ENCODE measurements around the gene AK8.
A peak's percentile ranks its signal among the peaks of the same experiment; 100 is the strongest.

AK8 gene

GRCh38 chr9:132710333-132710732 is 167.8 kb downstream of the AK8 start:
- DNase-seq, result no peak

DNA sequence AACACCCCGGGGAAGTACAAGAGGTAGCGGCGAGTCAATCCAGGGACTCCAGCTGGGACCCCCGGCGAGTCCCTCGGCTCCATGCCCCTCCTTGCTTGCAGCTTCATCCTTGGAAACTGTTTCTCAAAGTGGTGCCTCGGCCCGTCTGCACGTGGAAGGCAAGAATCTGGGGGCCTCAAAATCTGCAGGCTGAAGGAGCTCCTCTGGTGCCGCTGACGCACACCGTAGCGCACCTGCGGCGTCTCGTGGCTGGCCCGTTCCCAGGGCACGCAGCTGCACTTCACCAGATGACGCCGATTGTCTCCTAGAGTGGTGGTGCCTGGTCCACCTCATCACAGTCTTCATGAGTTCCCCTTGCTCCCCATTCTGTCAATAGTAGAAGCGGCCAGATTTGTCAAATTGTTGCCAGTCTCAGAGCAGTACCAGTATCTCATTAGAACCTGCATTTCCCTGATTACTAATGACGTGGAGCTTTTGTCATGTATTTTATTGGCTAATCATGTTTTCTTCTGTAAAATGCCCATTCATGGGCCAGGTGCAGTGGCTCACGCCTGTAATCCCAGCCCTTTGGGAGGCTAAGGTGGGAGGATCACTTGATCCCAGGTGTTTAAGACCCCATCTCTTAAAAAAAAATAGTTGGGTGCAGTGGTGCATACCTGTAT is 169.2 kb downstream of the AK8 start:
- no peak for DNase-seq

DNA sequence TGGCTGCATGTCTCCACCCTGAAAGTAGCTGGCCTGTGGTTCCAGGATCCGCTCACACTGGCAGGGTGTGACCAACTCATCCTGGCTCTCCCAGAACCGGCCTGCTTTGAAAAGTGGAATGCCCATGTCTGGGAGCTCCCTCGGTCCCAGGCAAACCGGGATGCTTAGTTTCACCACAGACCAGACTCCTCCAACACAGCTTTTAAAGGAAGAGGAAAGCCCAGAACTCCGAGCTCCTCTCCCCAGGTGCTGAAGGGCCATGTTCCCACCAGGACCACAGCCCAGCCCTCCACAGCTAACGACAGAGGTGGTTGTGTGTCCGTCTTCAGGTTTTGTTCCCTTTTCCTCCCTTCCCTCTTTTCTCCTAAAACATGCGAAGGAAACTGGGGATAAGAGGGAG is 169.8 kb downstream of the AK8 start:
- DNase-seq, result no peak

DNA sequence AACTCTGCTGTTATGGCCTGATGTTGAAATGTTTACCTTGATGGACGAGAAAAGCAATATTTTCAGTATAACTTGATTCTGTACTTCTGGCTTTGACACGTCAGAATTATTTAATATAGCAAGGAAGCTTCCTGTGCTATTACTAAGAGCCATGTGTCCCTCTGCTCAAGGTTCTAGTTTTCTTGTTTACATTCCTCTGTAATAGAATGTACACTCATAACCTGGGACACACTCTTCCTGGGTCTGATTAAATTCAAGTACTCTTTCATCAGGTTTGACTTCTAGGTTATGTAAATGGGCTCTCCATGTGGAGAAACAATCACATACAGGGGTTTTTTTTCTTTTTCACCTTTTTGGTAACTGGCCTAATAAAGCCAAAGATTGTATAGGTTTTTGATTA is 174.7 kb downstream of the AK8 start:
- DNase-seq, result no peak

DNA sequence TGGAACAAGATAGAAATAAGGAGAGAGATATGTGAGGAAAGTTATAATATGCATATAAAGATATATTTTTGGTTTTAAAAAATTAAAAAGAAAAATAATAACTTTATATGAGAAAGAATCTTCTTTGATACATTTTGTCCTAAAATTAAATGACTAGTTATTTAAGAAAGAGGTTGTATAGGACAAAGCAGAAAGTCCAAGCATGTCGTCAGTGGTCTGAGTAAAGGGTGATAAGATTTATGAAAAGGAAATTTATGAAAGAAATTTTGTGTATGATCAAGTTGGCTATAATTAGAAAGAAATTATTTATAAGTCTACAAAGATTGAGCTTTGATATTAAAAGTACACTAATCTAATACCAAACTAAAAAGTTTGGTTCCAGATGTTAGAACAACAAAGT is 175.8 kb downstream of the AK8 start:
- no peak for DNase-seq

DNA sequence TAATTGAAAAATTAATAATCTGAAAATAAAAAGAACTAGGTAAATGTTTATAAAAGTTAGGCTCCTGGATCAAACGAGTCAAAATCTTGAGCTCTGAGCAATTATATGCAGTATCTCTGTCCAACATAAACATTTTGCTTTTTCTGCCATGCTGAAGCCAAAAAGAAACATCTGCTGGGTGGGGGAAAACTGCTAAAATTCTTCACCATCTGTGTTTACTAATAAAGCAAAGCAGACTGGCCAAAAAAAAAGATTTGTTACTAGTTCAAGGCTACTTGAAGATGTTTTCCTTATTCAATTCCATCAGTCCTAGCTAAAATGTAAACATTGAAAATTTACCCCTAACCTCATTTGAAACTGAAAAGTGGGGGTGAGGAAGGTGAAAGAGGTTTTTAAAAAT is 178.1 kb downstream of the AK8 start:
- DNase-seq, result no peak

- DNase-seq, result no peak
Observed at GRCh38 chr9:132698989-132699388, 179.1 kb downstream of the AK8 start.

- DNase-seq, result no peak
Observed at GRCh38 chr9:132697230-132697629, 180.9 kb downstream of the AK8 start.

DNA sequence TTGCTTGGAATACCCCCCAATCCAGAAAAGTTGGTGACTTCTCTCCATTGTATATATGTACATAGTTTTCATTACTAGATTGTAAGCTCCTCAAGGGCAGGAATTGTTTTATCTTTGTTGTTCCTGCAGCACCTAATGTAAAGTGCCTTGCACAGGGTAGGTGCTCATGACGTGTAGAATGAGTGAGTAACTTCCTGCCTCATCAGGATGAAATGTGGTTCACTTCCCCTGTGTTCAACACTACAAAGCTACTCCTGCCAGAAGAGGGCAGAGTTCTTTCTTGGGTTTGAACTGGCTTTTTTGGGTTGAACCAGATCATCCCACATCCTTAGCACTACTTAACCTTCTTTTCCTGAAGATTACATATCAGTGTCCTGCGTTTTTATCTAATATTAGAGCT is 183.9 kb downstream of the AK8 start:
- DNase-seq, result peak; percentile 60 to 66

- no peak for DNase-seq
Observed at GRCh38 chr9:132690696-132691095, 187.4 kb downstream of the AK8 start.

DNA sequence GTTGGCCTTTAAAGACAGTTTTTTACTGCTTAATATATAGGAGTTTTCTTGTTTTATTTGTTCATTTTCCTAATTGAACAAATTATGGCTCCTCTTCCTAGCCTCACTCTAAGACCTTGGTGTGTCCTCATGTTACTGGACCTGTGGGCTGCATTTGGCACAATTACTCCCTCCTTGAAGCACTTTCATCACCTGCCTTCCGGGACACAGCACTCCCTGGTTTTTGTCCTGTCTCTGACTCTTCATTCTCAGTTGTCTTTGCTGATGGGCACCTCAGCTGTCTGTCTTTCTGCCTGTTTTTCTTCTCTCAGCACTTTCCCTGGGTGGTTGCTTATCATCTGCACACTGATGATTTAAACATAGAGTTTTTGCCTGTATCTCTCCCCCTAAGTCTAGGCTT is 194.2 kb downstream of the AK8 start:
- no peak for DNase-seq

- no peak for DNase-seq
Observed at GRCh38 chr9:132681561-132681960, 196.5 kb downstream of the AK8 start.

DNA sequence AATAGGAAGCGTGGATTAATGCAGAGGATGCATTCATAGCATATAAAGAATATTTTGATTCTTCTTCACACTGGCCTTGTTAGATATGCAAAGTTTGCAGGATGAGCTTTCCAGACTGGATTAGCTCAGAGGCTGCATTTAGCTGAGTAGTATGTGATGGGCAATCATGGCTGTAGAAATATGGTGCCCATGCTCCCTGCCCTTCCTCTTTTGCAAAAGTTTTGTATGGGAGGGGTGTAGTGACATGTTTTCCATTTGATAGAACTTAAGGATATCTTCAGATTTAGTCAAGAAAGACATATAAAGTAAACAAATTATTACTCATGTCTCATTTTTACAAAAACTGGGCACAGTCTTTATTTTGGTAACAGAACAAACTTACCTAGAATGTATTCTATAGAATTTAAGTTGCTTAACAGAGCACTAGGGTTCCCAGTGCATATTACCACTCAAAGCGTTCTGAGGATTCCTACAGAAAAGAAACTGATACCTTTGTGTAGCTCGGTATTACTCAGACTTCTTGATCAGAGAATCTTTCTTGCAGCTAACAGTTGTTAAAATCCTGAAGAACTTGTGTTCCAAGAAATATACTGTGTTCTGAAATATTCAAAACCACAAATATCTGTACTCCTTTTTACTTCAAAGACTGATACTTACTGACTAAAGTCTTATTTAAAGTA is 198.0 kb downstream of the AK8 start:
- no peak for DNase-seq

GRCh38 chr9:132677976-132678375 is 200.1 kb downstream of the AK8 start:
- DNase-seq, result no peak
